GM23248 (cell line): Measurements from ENCODE around the gene BCL11B. TPM values are rescaled to one million over a fixed set of nuclear protein-coding genes. Genes with fewer than 3 reads are reported as not detected.

Experiments used
- DNase-seq: peaks from one replicate; pipeline ENCODE4 v3.0.0-alpha.2; 2015
- H2AFZ ChIP-seq: fragments of 200-600 bp; sonication (generic); 2 replicates; pipeline ENCODE4 v1.6.1; 2016; ENCODE audit warnings: antibody characterized with exemption
- H3F3A ChIP-seq: fragments of 200-600 bp; sonication (generic); 2 replicates; pipeline ENCODE4 v1.6.1; 2016; ENCODE audit warnings: mild to moderate bottlenecking, antibody characterized with exemption, mixed run types; ENCODE audit not compliant: insufficient read depth
- H3K27ac ChIP-seq: fragments of 200-600 bp; sonication (generic); 2 replicates; pipeline ENCODE4 v1.5.1; 2016; ENCODE audit warnings: mild to moderate bottlenecking
- H3K27me3 ChIP-seq: fragments of 200-600 bp; sonication (generic); replicated peaks from 2 replicates; pipeline ENCODE4 v1.6.1; 2016; ENCODE audit warnings: mild to moderate bottlenecking; ENCODE audit not compliant: insufficient read depth
- H3K36me3 ChIP-seq: fragments of 200-600 bp; sonication (generic); 2 replicates; pipeline ENCODE4 v1.6.1; 2016; ENCODE audit warnings: low read depth, mild to moderate bottlenecking
- H3K4me1 ChIP-seq: fragments of 200-600 bp; sonication (generic); 2 replicates; pipeline ENCODE4 v1.6.1; 2016; ENCODE audit warnings: mild to moderate bottlenecking; ENCODE audit not compliant: insufficient read depth
- H3K4me2 ChIP-seq: fragments of 200-600 bp; sonication (generic); one replicate; pipeline ENCODE4 v1.6.1; 2016; ENCODE audit warnings: mild to moderate bottlenecking; ENCODE audit not compliant: unreplicated experiment
- H3K4me3 ChIP-seq: fragments of 200-600 bp; sonication (generic); 2 replicates; pipeline ENCODE4 v1.5.1; 2016; ENCODE audit warnings: mild to moderate bottlenecking
- H3K79me2 ChIP-seq: fragments of 200-600 bp; sonication (generic); 2 replicates; pipeline ENCODE4 v1.6.1; 2016; ENCODE audit warnings: mild to moderate bottlenecking; ENCODE audit not compliant: insufficient read depth
- H3K9ac ChIP-seq: fragments of 200-600 bp; sonication (generic); 2 replicates; pipeline ENCODE4 v1.6.1; 2016; ENCODE audit warnings: mild to moderate bottlenecking
- H3K9me2 ChIP-seq: fragments of 200-600 bp; sonication (generic); 2 replicates; pipeline ENCODE4 v1.6.1; 2016; ENCODE audit warnings: mixed run types, mild to moderate bottlenecking, moderate library complexity; ENCODE audit not compliant: insufficient read depth
- H3K9me3 ChIP-seq: fragments of 200-600 bp; sonication (generic); one replicate; pipeline ENCODE4 v1.6.1; 2017; ENCODE audit warnings: low read depth
- H4K20me1 ChIP-seq: fragments of 200-600 bp; sonication (generic); 2 replicates; pipeline ENCODE4 v1.6.0; 2016; ENCODE audit not compliant: insufficient read depth
- EZH2 ChIP-seq: fragments of 200-600 bp; sonication (generic); IDR thresholded peaks from 2 replicates; pipeline ENCODE4 v1.6.1; 2018; ENCODE audit warnings: antibody characterized with exemption, mild to moderate bottlenecking; ENCODE audit not compliant: insufficient read depth, poor library complexity, severe bottlenecking
- EZH2phosphoT487 ChIP-seq: fragments of 200-600 bp; sonication (generic); IDR thresholded peaks from 2 replicates; pipeline ENCODE4 v1.6.1; 2018; ENCODE audit warnings: antibody characterized with exemption, moderate library complexity, mild to moderate bottlenecking, low read depth; ENCODE audit not compliant: insufficient read depth
- WGBS, 2 experiments: methylation state at CpG; one replicate each; pipeline ENCODE4 v1.1.6; 2015 to 2017; ENCODE audit warnings: low lambda C conversion rate in 2 of 2, low coverage in 1 of 2; ENCODE audit errors: missing lambda C conversion rate in 2 of 2; 5-methylcytosine and 5-hydroxymethylcytosine counted together
- in situ Hi-C: fragments of 300-500 bp; cut with MboI; formaldehyde crosslinking; loops from 2 replicates; pipeline ENCODE4 v1.15.0; 2020
- polyA plus RNA-seq: library from polyadenylated mRNA; unstranded; fragments of >200 nt; fragmentation: Nextera tagmentation; extraction: Ambion mirVana; gene quantifications from 2 replicates; pipeline ENCODE4 v1.2.1, GENCODE V29; 2016
- total RNA-seq: library from RNA; depleted of rRNA; stranded (reverse); fragments of >200 nt; shearing (Covaris generic); gene quantifications from 2 replicates; pipeline ENCODE4 v1.2.3, GENCODE V29; 2014

Gene BCL11B
- total and polyA plus RNA-seq, 2 experiments from 2014 or later, result not detected

DNA sequence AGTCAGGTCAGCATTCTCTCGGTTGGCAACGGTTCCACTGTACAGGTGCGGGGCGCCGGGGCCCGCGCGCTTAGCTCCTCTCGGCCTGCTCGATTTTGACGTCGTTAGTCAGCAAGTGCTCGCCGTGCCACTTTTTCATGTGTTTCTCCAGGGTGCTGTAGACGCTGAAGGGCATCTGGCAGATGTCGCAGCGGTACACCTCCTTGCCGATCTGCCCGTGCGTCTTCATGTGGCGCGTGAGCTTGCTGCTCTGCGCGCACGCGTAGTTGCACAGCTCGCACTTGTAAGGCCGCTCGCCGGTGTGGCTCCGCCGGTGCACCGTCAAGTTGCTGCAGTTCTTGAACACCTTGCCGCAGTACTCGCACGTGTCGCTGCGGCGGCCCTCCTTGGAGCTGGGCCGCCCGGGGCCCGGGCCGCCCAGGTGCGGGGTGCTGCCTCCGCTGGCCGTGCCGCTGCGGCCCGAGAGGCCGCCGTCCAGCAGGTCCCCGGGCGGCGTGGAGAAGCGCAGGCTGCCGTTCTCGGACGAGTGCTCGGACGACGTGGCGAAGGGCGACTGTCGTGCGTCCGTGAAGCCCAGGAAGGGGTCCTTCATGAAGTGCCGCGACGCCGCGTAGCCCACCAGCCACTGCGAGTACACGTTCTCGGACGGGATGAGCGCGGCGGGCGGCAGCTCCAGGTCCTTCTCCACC lies 97.8 kb downstream of the BCL11B start:
- Histone ChIP-seq H3F3A (no peaks in the 10 kb centered on the region), H3K4me3 (no peak overlapping the region), H3K4me1 (no peaks in the 10 kb centered on the region), H4K20me1 (no peaks in the 10 kb centered on the region), H3K79me2 (no peaks in the 10 kb centered on the region), H3K9me3 (no peaks in the 10 kb centered on the region), H3K4me2 (no peak overlapping the region), H3K27ac (no peak overlapping the region), H3K9ac (no peak overlapping the region), H3K36me3 (no peaks in the 10 kb centered on the region), H2AFZ (no peak overlapping the region), H3K27me3 (no peaks in the 10 kb centered on the region), H3K9me2 (no peaks in the 10 kb centered on the region)
- no peak for DNase-seq
- in situ Hi-C loops, result no loop called here
- TF ChIP-seq EZH2 (no peak), EZH2phosphoT487 (no peak)
- 96 to 97% methylated on average over 61 to 79 of the region's 79 CpGs for WGBS, 2 experiments

DNA sequence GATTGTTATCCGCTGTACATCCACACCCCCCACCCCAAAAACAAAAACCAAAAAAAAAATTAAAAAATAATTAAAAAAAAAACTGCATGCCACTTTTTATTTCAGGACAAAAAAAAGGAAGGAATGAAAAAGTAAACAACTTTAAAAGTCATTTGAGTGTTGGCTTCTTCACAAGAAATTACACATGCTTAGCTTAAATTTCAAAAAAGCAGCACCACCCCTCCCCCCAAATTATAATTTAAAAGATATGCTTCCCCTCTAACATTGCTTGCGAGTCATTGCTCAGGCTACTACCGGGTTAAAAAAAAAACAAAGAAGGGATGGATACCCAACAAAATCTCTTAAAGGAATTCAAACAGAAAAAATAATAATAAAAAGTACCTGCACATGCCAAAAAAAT lies 98.5 kb downstream of the BCL11B start:
- TF ChIP-seq EZH2 (no peak), EZH2phosphoT487 (no peak)

DNA sequence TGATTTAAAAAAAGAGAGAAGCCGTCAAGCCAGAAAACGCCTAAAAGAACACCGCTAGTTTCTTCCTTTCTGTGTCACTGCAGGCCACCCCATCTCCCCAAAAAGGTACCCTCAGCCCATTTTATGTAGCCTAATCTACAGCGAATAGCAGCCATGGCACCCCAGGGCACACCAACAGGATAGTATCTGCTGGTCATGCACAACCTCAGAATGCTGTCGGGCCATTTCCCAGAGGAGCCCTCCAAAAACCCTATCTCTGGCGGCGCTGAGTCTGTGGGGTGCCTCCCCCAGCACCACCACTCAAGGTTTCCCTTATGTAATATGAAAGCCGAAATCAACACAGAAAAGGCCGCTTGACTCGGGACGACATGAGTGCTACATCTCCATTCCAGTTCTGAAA lies 98.9 kb downstream of the BCL11B start:
- Histone ChIP-seq H3K4me2 (no peak overlapping the region), H3K9me2 (no peaks in the 10 kb centered on the region), H3K27ac (no peak overlapping the region), H3K36me3 (no peaks in the 10 kb centered on the region), H4K20me1 (no peaks in the 10 kb centered on the region), H3K79me2 (no peaks in the 10 kb centered on the region), H3K4me1 (no peaks in the 10 kb centered on the region), H2AFZ (no peak overlapping the region), H3F3A (no peaks in the 10 kb centered on the region), H3K9ac (no peak overlapping the region), H3K4me3 (no peak overlapping the region), H3K27me3 (no peaks in the 10 kb centered on the region), H3K9me3 (no peaks in the 10 kb centered on the region)
- no peak for DNase-seq
- no peak for TF ChIP-seq EZH2
- no peak for TF ChIP-seq EZH2phosphoT487
- in situ Hi-C loops, result no loop called here
- whole genome bisulfite sequencing, 2 experiments, result 82 to 84% methylated on average over 11 of the region's 11 CpGs

More for the DNA sequence above, 98.5 kb downstream of the BCL11B start:
- no peaks in the 10 kb centered on the region for H4K20me1 ChIP-seq
- no peaks in the 10 kb centered on the region for H3F3A ChIP-seq
- H3K9me3 ChIP-seq, result no peaks in the 10 kb centered on the region
- no peak overlapping the region for H2AFZ ChIP-seq
- no peak overlapping the region for H3K9ac ChIP-seq
- no peaks in the 10 kb centered on the region for H3K36me3 ChIP-seq
- no peaks in the 10 kb centered on the region for H3K27me3 ChIP-seq
- H3K4me3 ChIP-seq, result no peak overlapping the region
- no peaks in the 10 kb centered on the region for H3K4me1 ChIP-seq
- H3K27ac ChIP-seq, result no peak overlapping the region
- no peaks in the 10 kb centered on the region for H3K9me2 ChIP-seq
- no peak overlapping the region for H3K4me2 ChIP-seq
- H3K79me2 ChIP-seq, result no peaks in the 10 kb centered on the region
- WGBS, 2 experiments, result 62% methylated on average over 3 of the region's 3 CpGs
- in situ Hi-C loops, result no loop called here
- no peak for DNase-seq

DNA sequence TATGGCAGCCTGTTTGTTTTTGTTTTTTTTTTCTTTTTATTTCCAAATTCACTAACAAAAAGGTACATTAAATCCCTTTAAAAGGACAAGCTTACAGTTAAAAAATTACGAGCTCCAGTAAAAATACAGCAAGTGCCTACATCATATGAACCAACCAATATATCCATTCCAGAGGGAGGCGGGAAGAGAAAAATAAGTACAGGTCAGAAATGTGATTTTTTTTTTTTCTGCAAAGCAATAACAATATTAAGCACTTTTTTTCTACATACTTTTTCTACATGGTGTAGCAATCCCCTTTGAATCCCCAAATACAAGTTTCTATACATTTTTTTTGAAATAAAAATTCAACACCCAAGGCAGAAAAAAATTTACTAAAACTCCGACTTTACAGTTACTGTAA lies 100.6 kb downstream of the BCL11B start:
- Histone ChIP-seq H3K4me3 (no peak overlapping the region), H3K9me3 (no peaks in the 10 kb centered on the region), H4K20me1 (no peaks in the 10 kb centered on the region), H3K9ac (no peak overlapping the region), H3K27me3 (no peaks in the 10 kb centered on the region), H3K4me2 (no peak overlapping the region), H2AFZ (no peak overlapping the region), H3K79me2 (no peaks in the 10 kb centered on the region), H3K4me1 (no peaks in the 10 kb centered on the region), H3K27ac (no peak overlapping the region), H3K9me2 (no peaks in the 10 kb centered on the region), H3K36me3 (no peaks in the 10 kb centered on the region), H3F3A (no peaks in the 10 kb centered on the region)
- in situ Hi-C loops, result no loop called here
- WGBS, 2 experiments, result 57 to 61% methylated on average over 3 of the region's 3 CpGs
- DNase-seq, result no peak
- TF ChIP-seq EZH2phosphoT487 (no peak), EZH2 (no peak)
